HepG2 (cell line): ENCODE results near the gene ACSM5. TPM values are rescaled to one million over a fixed set of nuclear protein-coding genes. Genes with fewer than 3 reads are reported as not detected.
A peak's percentile ranks its signal among the peaks of the same experiment; 100 is the strongest.

Source experiments
- AKAP8 ChIP-seq: sonication (generic); formaldehyde crosslinking; IDR thresholded peaks from 2 replicates; pipeline ENCODE4 v1.5.1; 2020; ENCODE audit warnings: mild to moderate bottlenecking, missing genetic modification reagents
- ATF6 ChIP-seq: sonication (generic); formaldehyde crosslinking; conservative IDR thresholded peaks from 2 replicates; pipeline ENCODE4 v1.4.0; 2020; ENCODE audit warnings: missing genetic modification reagents
- GMEB2 ChIP-seq: IDR thresholded peaks from 2 replicates; pipeline ENCODE4 v1.6.1; 2016; ENCODE audit warnings: missing biosample characterization, missing genetic modification reagents, low read depth
- MXI1 ChIP-seq: IDR thresholded peaks from 3 replicates; pipeline ENCODE4 v1.6.1; 2012; ENCODE audit warnings: low read depth, low read length, inconsistent platforms, borderline replicate concordance
- NKX3-1 ChIP-seq: sonication (generic); formaldehyde crosslinking; IDR thresholded peaks from 2 replicates; pipeline ENCODE4 v1.5.0; 2020; ENCODE audit warnings: missing genetic modification reagents
- NR2F6 ChIP-seq, 2 experiments: IDR thresholded peaks; 2 replicates each; pipeline ENCODE4 v1.6.1; 2016; ENCODE audit warnings: antibody characterized with exemption in 1 of 2, mild to moderate bottlenecking in 1 of 2
- ZBTB44 ChIP-seq: sonication (generic); formaldehyde crosslinking; IDR thresholded peaks from 2 replicates; pipeline ENCODE4 v1.4.0; 2020; ENCODE audit warnings: missing genetic modification reagents
- ZBTB8A ChIP-seq: sonication (generic); formaldehyde crosslinking; IDR thresholded peaks from 2 replicates; pipeline ENCODE4 v1.4.0; 2020; ENCODE audit warnings: mild to moderate bottlenecking, low read depth, missing genetic modification reagents, borderline replicate concordance
- ZFP41 ChIP-seq: sonication (generic); formaldehyde crosslinking; IDR thresholded peaks from 2 replicates; pipeline ENCODE4 v1.4.0; 2020; ENCODE audit warnings: mild to moderate bottlenecking, missing genetic modification reagents, borderline replicate concordance
- ZNF24 ChIP-seq: fragments of 450-650 bp; IDR thresholded peaks from 2 replicates; pipeline ENCODE4 v1.6.1; 2017; ENCODE audit warnings: antibody characterized with exemption, mild to moderate bottlenecking
- ZNF3 ChIP-seq: IDR thresholded peaks from 2 replicates; pipeline ENCODE4 v1.7.0; 2017; ENCODE audit warnings: inconsistent platforms
- ZNF317 ChIP-seq: sonication (generic); formaldehyde crosslinking; IDR thresholded peaks from 2 replicates; pipeline ENCODE4 v1.5.0; 2020; ENCODE audit warnings: mild to moderate bottlenecking, missing genetic modification reagents
- ZNF44 ChIP-seq: sonication (generic); formaldehyde crosslinking; IDR thresholded peaks from 2 replicates; pipeline ENCODE4 v1.5.1; 2020; ENCODE audit warnings: mild to moderate bottlenecking, missing genetic modification reagents
- ZNF580 ChIP-seq: IDR thresholded peaks from 2 replicates; pipeline ENCODE4 v1.6.1; 2016; ENCODE audit warnings: low read depth, borderline replicate concordance
- ZNF775 ChIP-seq: sonication (generic); formaldehyde crosslinking; IDR thresholded peaks from 2 replicates; pipeline ENCODE4 v1.4.0; 2020; ENCODE audit warnings: missing genetic modification reagents, mild to moderate bottlenecking, moderate library complexity, borderline replicate concordance
- ZNF883 ChIP-seq: sonication (generic); formaldehyde crosslinking; IDR thresholded peaks from 2 replicates; pipeline ENCODE4 v1.5.1; 2020; ENCODE audit warnings: mild to moderate bottlenecking, missing genetic modification reagents; ENCODE audit errors: not compliant biosample characterization
- polyA plus RNA-seq, 8 experiments: library from polyadenylated mRNA; depleted of rRNA in 3 of 8; stranded (reverse) in 7 of 8; unstranded in 1 of 8; fragments of >200 nt; fragmentation: Illumina TruSeq in 4 of 8; extraction: Trizol in 4 of 8; gene quantifications; 2 replicates each; pipeline versions ENCODE4 v1.2.1 to v1.2.3, GENCODE V29; 2011 to 2016; ENCODE audit warnings: low read depth in 4 of 8, missing spikeins in 1 of 8, mixed read lengths in 1 of 8; ENCODE audit not compliant: insufficient read depth in 1 of 8
- total RNA-seq, 5 experiments: library from RNA; depleted of rRNA; stranded (reverse); fragments of >200 nt; fragmentation: Illumina TruSeq; extraction: Trizol; gene quantifications; 2 replicates each; pipeline ENCODE4 v1.2.3, GENCODE V29; 2016; ENCODE audit warnings: low read depth in 1 of 5
- TF ChIP-seq, protein P1 (sequence below): sonication (generic); formaldehyde crosslinking; conservative IDR thresholded peaks from 2 replicates; pipeline ENCODE4 v1.4.0; 2020; ENCODE audit warnings: missing genetic modification reagents
- TF ChIP-seq, protein P2 (sequence below): IDR thresholded peaks from 2 replicates; pipeline ENCODE4 v1.6.1; 2018; ENCODE audit warnings: missing genetic modification reagents
- TF ChIP-seq, protein P3 (sequence below): IDR thresholded peaks from 2 replicates; pipeline ENCODE4 v1.6.1; 2016; ENCODE audit warnings: mild to moderate bottlenecking, missing biosample characterization, missing genetic modification reagents

The ACSM5 gene
- total and polyA plus RNA-seq, 2 of the 13 experiments (the other 11 are each of a cell fraction or from before 2014, with no cell fraction given) = 9.1 to 15.0 TPM

DNA sequence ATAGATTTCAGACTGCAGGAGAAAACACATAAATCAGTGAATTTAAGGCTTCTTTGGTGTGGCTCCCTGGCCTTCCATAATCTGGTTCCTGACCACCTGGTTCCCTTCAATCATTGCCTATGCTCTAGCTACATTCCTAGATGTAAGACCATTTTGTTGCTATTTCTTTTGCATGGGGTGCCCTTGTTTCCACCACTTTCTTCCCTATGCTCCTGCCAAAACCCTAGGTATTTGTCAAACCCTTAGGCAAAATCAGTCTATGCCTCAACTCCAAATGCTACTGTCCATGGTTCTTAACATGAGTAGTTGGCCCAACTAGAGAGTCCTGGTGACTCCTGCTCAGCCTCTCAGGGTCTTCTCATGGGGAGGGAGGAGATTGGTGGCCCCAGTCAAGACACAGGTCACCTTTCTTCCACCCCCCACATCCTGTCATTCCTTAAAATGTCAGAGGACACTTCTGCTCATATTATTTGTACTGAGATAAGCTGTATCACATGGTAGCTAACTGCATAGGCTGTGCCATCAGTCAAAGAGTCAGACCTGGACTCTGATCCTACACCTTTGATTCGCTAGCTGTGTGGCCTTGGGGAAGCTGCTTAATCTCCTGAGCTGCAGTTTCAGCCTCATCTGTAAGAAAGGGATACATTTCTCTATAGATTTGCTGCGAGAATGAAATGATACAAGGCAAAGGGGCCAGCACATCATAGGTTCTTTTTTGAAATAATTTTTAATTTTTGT is 15.0 kb downstream of the ACSM5 start (continued):
- TF ChIP-seq, protein P1, sequence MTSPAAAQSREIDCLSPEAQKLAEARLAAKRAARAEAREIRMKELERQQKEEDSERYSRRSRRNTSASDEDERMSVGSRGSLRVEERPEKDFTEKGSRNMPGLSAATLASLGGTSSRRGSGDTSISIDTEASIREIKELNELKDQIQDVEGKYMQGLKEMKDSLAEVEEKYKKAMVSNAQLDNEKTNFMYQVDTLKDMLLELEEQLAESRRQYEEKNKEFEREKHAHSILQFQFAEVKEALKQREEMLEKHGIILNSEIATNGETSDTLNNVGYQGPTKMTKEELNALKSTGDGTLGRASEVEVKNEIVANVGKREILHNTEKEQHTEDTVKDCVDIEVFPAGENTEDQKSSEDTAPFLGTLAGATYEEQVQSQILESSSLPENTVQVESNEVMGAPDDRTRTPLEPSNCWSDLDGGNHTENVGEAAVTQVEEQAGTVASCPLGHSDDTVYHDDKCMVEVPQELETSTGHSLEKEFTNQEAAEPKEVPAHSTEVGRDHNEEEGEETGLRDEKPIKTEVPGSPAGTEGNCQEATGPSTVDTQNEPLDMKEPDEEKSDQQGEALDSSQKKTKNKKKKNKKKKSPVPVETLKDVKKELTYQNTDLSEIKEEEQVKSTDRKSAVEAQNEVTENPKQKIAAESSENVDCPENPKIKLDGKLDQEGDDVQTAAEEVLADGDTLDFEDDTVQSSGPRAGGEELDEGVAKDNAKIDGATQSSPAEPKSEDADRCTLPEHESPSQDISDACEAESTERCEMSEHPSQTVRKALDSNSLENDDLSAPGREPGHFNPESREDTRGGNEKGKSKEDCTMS (CRISPR knock-in tag) = no peak; the same call in 1 of the 2 replicates
- TF ChIP-seq NKX3-1 (CRISPR knock-in tag) = no peak
- peak; percentile 74; the same call in 1 of the 2 replicates for TF ChIP-seq ZNF317 (CRISPR knock-in tag)
- TF ChIP-seq NR2F6 (IDR thresholded peaks at IDR 0.05) = peak; percentile 88
- TF ChIP-seq NR2F6 (CRISPR knock-in tag; IDR thresholded peaks at IDR 0.05) = peak; percentile 86
- TF ChIP-seq ATF6 (CRISPR knock-in tag) = 0 out of 2 replicates have a peak, but pooled peaks have one; percentile 38
- no peak for TF ChIP-seq ZBTB8A (CRISPR knock-in tag)
- TF ChIP-seq ZNF775 (CRISPR knock-in tag) = no peak
- TF ChIP-seq ZNF24 = no peak
- TF ChIP-seq ZFP41 (CRISPR knock-in tag) = no peak
- no peak for TF ChIP-seq AKAP8 (CRISPR knock-in tag)
- peak; percentile 92; the same call in 1 of the 2 replicates for TF ChIP-seq ZNF580 (CRISPR knock-in tag)
- TF ChIP-seq ZNF3 (CRISPR knock-in tag) = peak; percentile 52; the same call in 1 of the 2 replicates
- TF ChIP-seq, protein P2, sequence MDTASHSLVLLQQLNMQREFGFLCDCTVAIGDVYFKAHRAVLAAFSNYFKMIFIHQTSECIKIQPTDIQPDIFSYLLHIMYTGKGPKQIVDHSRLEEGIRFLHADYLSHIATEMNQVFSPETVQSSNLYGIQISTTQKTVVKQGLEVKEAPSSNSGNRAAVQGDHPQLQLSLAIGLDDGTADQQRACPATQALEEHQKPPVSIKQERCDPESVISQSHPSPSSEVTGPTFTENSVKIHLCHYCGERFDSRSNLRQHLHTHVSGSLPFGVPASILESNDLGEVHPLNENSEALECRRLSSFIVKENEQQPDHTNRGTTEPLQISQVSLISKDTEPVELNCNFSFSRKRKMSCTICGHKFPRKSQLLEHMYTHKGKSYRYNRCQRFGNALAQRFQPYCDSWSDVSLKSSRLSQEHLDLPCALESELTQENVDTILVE = peak; percentile 89
- TF ChIP-seq, protein P3, sequence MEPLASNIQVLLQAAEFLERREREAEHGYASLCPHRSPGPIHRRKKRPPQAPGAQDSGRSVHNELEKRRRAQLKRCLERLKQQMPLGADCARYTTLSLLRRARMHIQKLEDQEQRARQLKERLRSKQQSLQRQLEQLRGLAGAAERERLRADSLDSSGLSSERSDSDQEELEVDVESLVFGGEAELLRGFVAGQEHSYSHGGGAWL = no peak
- TF ChIP-seq ZNF883 = no peak
- TF ChIP-seq ZNF44 (CRISPR knock-in tag) = peak; percentile 86
- TF ChIP-seq ZBTB44 (CRISPR knock-in tag) = 0 out of 2 replicates have a peak, but pooled peaks have one; percentile 81
- no peak for TF ChIP-seq MXI1
- no peak for TF ChIP-seq GMEB2 (CRISPR knock-in tag)
